SH-SY5Y (cell line): ENCODE measurements around the gene LHX3.

Experiments used
- GATA2 ChIP-seq: IDR thresholded peaks from 2 replicates; pipeline ENCODE4 v1.6.1; 2011; ENCODE audit warnings: mild to moderate bottlenecking, low read depth, low read length
- GATA3 ChIP-seq: IDR thresholded peaks from 2 replicates; pipeline ENCODE4 v1.6.1; 2011; ENCODE audit warnings: low read depth, mild to moderate bottlenecking, low read length, moderate library complexity

- no peak for TF ChIP-seq GATA3
- TF ChIP-seq GATA2, result no peak
Measured at GRCh38 chr9:136191099-136191959, 13.6 kb downstream of the LHX3 start.
